ENCODE results near the gene ADGRD2. TPM values are rescaled to one million over a fixed set of nuclear protein-coding genes. Genes with fewer than 3 reads are reported as not detected.

ADGRD2 gene
- total RNA-seq, 1 donor from 2014 or later, result not detected

DNA sequence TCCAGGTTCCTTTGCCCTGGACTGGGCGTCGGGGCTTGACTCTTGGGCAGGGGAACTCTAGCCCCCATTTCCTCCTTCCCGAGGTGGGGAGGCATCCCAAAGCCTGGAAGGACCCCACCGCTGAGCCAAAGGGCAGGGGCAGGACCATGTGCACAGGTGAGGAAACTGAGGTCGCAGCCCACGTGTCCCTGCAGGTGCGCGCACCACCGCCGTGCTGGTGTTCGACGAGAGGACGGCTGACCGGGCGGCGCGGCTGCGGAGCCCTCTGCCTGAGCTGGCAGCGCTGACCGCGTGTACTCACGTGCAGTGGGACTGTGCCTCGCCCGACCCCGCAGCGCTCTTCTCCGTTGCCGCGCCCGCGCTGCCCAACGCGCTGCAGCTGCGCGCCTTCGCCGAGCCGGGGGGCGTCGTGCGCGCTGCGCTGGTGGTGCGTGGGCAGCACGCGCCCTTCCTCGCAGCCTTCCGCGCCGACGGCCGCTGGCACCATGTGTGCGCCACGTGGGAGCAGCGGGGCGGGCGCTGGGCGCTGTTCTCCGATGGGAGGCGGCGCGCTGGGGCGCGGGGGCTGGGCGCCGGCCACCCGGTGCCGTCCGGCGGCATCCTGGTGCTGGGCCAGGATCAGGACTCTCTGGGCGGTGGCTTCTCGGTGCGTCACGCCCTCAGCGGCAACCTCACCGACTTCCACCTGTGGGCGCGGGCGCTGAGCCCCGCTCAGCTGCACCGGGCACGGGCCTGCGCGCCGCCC, 2.8 kb downstream of the ADGRD2 start:
- no peaks in the 10 kb centered on the region for H3K9me3 Mint-ChIP-seq
- no peak for ATAC-seq (ENCODE audit: low read depth)
- H3K27ac Mint-ChIP-seq, result no peak overlapping the region

DNA sequence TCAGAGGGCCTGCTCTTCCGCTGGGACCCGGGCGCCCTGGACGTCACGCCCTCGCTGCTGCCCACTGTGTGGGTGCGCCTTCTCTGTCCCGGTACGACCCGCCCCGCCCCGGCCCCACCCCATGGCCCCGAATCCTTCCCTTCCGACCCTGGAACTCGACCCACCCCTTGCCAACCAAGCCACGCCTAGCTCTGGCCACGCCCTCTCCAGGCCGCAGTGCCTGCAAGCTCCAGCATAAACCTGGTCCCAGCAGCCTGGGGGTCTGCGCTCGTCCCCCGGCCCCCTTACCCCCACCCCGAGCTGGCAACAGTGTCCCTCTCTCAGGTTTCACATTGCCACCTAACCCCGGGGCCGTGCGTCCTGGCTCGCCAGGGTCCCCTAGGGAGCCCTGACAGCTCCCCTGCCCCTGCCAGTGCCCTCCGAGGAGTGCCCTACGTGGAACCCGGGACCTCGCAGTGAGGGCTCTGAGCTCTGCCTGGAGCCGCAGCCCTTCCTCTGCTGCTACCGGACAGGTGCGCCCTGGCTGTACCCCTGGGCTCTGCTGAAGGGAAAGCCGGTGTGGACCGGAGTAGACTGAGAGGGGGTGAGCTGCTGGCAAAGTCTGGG, 3.4 kb downstream of the ADGRD2 start:
- Mint-ChIP-seq H3K27ac (no peak overlapping the region), H3K36me3 (ENCODE audit: low read depth) (no peaks in the 10 kb centered on the region), H3K27me3 (peaks cover 38% of the 10 kb centered on the region), H3K4me3 (no peak overlapping the region), H3K4me1 (no peaks in the 10 kb centered on the region), H3K9me3 (no peaks in the 10 kb centered on the region)
- no peak for DNase-seq
- TF ChIP-seq, protein P1, sequence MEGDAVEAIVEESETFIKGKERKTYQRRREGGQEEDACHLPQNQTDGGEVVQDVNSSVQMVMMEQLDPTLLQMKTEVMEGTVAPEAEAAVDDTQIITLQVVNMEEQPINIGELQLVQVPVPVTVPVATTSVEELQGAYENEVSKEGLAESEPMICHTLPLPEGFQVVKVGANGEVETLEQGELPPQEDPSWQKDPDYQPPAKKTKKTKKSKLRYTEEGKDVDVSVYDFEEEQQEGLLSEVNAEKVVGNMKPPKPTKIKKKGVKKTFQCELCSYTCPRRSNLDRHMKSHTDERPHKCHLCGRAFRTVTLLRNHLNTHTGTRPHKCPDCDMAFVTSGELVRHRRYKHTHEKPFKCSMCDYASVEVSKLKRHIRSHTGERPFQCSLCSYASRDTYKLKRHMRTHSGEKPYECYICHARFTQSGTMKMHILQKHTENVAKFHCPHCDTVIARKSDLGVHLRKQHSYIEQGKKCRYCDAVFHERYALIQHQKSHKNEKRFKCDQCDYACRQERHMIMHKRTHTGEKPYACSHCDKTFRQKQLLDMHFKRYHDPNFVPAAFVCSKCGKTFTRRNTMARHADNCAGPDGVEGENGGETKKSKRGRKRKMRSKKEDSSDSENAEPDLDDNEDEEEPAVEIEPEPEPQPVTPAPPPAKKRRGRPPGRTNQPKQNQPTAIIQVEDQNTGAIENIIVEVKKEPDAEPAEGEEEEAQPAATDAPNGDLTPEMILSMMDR (IDR thresholded peaks at IDR 0.05), result no peak
- intact Hi-C loops (cut with micrococcal nuclease), result no loop called here
- ChIA-PET POLR2A (interaction anchor here (0.6 kb wide), 1 partner anchor 37 kb away, joined by 3 read pairs; no protein-coding TSS in a partner anchor), CTCF (no interaction called here)
- ATAC-seq (ENCODE audit: low read depth), result no peak

More for the DNA sequence above, 2.8 kb downstream of the ADGRD2 start:
- CTCF ChIA-PET, result no interaction called here
- intact Hi-C loops (cut with micrococcal nuclease), result no loop called here
- peaks cover 44% of the 10 kb centered on the region for H3K27me3 Mint-ChIP-seq
- DNase-seq, result no peak
- POLR2A ChIA-PET, result interaction anchor here (0.6 kb wide), 1 partner anchor 36 kb away, joined by 3 read pairs; no protein-coding TSS in a partner anchor
- TF ChIP-seq, protein P1 (IDR thresholded peaks at IDR 0.05), result no peak
- H3K4me3 Mint-ChIP-seq, result no peak overlapping the region
- no peaks in the 10 kb centered on the region for H3K4me1 Mint-ChIP-seq
- no peaks in the 10 kb centered on the region for H3K36me3 Mint-ChIP-seq (ENCODE audit: low read depth)

DNA sequence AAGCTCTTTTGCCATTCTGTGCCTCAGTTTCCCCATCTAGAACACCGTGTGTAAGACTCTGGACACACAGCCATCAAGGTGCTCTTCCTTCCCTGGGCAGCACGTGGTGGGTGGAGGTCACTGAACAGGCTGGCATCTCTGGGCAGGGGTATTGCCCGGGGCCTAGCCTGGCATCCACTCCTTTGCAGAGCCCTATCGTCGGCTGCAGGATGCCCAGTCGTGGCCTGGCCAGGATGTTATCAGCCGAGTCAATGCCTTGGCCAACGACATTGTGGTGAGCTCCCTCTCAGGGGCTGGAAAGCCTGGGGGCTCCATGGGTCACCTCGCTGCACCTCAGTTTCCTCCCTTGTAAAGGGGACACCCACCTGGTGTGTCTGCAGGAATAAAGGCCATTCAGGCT, 4.0 kb downstream of the ADGRD2 start:
- no peak overlapping the region for H3K4me3 Mint-ChIP-seq
- peaks cover 36% of the 10 kb centered on the region for H3K27me3 Mint-ChIP-seq
- H3K9me3 Mint-ChIP-seq, result no peaks in the 10 kb centered on the region
- ATAC-seq (ENCODE audit: low read depth), result no peak
- ChIA-PET POLR2A (no interaction called here), CTCF (no interaction called here)
- TF ChIP-seq, protein P1 (IDR thresholded peaks at IDR 0.05), result no peak
- no peaks in the 10 kb centered on the region for H3K4me1 Mint-ChIP-seq
- intact Hi-C loops (cut with micrococcal nuclease), result no loop called here
- no peaks in the 10 kb centered on the region for H3K36me3 Mint-ChIP-seq (ENCODE audit: low read depth)
- no peak overlapping the region for H3K27ac Mint-ChIP-seq
- no peak for DNase-seq

DNA sequence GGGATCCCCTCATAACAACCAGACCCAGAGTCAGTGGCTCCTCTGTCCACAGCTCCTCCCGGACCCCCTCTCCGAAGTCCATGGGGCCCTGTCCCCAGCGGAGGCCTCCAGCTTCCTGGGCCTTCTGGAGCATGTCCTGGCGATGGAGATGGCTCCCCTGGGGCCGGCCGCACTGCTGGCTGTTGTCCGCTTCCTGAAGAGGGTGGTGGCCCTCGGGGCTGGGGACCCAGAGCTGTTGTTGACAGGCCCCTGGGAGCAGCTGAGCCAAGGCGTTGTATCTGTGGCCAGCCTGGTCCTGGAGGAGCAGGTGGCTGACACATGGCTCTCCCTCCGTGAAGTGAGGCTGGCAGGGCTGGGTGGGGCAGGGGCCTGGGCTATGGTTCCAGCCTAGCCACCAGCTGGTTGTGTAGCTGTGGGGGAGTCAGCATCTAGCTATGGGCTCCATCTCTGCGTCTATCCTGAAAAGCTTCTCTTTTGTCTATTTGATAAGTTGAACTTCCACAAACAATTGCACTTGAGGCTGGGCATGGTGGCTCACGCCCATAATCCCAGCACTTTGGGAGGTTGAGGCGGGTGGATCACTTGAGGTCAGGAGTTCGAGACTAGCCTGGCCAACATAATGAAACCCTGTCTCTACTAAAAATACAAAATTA, 4.7 kb downstream of the ADGRD2 start:
- TF ChIP-seq, protein P1 (IDR thresholded peaks at IDR 0.05), result no peak
- Mint-ChIP-seq H3K4me3 (no peak overlapping the region), H3K4me1 (no peaks in the 10 kb centered on the region), H3K27me3 (peaks cover 30% of the 10 kb centered on the region), H3K9me3 (no peaks in the 10 kb centered on the region), H3K27ac (no peak overlapping the region), H3K36me3 (ENCODE audit: low read depth) (no peaks in the 10 kb centered on the region)
- ATAC-seq (ENCODE audit: low read depth), result no peak
- no peak for DNase-seq
- POLR2A ChIA-PET, result no interaction called here
- CTCF ChIA-PET, result no interaction called here
- intact Hi-C loops (cut with micrococcal nuclease), result no loop called here

DNA sequence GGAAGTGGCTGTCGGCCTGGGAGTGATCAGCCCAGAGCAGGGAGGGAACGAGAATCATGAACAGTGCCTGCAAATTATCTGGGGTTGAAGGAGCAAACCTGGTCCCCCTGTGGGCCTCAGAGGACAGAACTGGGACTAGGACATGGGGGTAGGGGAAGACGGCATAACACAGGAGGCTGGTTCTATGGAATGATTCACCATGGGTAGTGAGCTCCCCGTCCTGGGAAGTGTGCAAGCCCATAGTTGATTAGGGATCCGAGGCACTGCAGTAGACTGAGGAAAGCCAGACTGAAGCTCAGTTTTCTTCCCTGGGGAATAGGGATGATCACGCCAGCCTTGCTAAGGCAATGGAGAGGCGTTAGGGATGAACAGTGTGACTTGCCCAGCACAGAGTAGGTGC, 5.6 kb downstream of the ADGRD2 start:
- Mint-ChIP-seq H3K9me3 (no peaks in the 10 kb centered on the region), H3K4me3 (no peak overlapping the region), H3K36me3 (ENCODE audit: low read depth) (no peaks in the 10 kb centered on the region), H3K27me3 (peaks cover 24% of the 10 kb centered on the region), H3K27ac (no peak overlapping the region), H3K4me1 (no peaks in the 10 kb centered on the region)
- no peak for ATAC-seq (ENCODE audit: low read depth)
- CTCF ChIA-PET, result no interaction called here
- DNase-seq, result no peak
- intact Hi-C loops (cut with micrococcal nuclease), result no loop called here
- TF ChIP-seq, protein P1 (IDR thresholded peaks at IDR 0.05), result no peak
- POLR2A ChIA-PET, result no interaction called here
